Uterus (tissue), 4 donors: ENCODE data around the gene E2F7. TPM values are rescaled to one million over a fixed set of nuclear protein-coding genes. Genes with fewer than 3 reads are reported as not detected.

Experiments used
- DNase-seq, 2 donors: peaks; one replicate each; pipeline ENCODE4 v3.0.0-alpha.2; 2019 to 2020
- H3K27ac ChIP-seq, 2 donors: fragments of 200-600 bp; sonication (generic); 1 replicate in 1 of 2; 2 replicates in 1 of 2; pipeline ENCODE4 v1.5.1; 2016 to 2018
- H3K27me3 ChIP-seq, 2 donors: fragments of 200-600 bp; sonication (generic); one replicate each; pipeline ENCODE4 v1.5.1; 2018 to 2019; ENCODE audit warnings: control low read depth in 1 of 2
- H3K36me3 ChIP-seq, 2 donors: fragments of 200-600 bp; sonication (generic); one replicate each; pipeline ENCODE4 v1.5.1; 2019; ENCODE audit warnings: control low read depth in 1 of 2
- H3K4me1 ChIP-seq, 2 donors: fragments of 200-600 bp; sonication (generic); one replicate each; pipeline ENCODE4 v1.5.1; 2018 to 2019; ENCODE audit warnings: control low read depth in 1 of 2
- H3K4me3 ChIP-seq, 2 donors: fragments of 200-600 bp; sonication (generic); 1 replicate in 1 of 2; 2 replicates in 1 of 2; pipeline ENCODE4 v1.5.1; 2018 to 2019; ENCODE audit warnings: mild to moderate bottlenecking in 1 of 2
- H3K9me3 ChIP-seq, 2 donors: fragments of 200-600 bp; sonication (generic); one replicate each; pipeline ENCODE4 v1.5.1; 2019; ENCODE audit warnings: control low read depth in 1 of 2
- CTCF ChIP-seq, 4 experiments: fragments of 200-600 bp in 2 of 4; fragments of 450-650 bp in 2 of 4; sonication (generic) in 2 of 4; IDR thresholded peaks; one replicate each; pipeline ENCODE4 v1.5.1; 2016 to 2019; ENCODE audit warnings: antibody characterized with exemption in 4 of 4, mild to moderate bottlenecking in 2 of 4, moderate library complexity in 1 of 4
- POLR2A ChIP-seq, 2 donors: fragments of 450-650 bp; IDR thresholded peaks; one replicate each; pipeline ENCODE4 v1.6.1; 2016; ENCODE audit warnings: antibody characterized with exemption in 2 of 2, mild to moderate bottlenecking in 1 of 2, moderate library complexity in 1 of 2
- intact Hi-C: fragments of 100-400 bp; cut with DNase I; formaldehyde crosslinking; loops from one replicate; pipeline ENCODE4 v1.15.1; 2023; ENCODE audit warnings: low total_unique reads
- total RNA-seq, 4 donors: library from RNA; depleted of rRNA in 3 of 4; stranded (reverse); fragments of >200 nt in 3 of 4; gene quantifications; one replicate each; pipeline versions ENCODE4 v1.1.0 to v1.2.4, GENCODE V29; 2014 to 2023
- donor health status: DM: yes; HTN: yes; CAD: no.

E2F7 gene
- total RNA-seq, 4 donors from 2014 or later: 5.9 TPM; not detected in 3

GRCh38 chr12:77046468-77046867 lies 18.9 kb downstream of the E2F7 start:
- no peak overlapping the region for H3K27ac ChIP-seq
- H3K9me3 ChIP-seq: no peaks in the 10 kb centered on the region
- no peaks in the 10 kb centered on the region for H3K4me1 ChIP-seq
- TF ChIP-seq CTCF (IDR thresholded peaks at IDR 0.05) (no peak), POLR2A (IDR thresholded peaks at IDR 0.05) (no peak)
- H3K4me3 ChIP-seq: no peak overlapping the region
- H3K27me3 ChIP-seq: no peaks in the 10 kb centered on the region
- no peak for DNase-seq
- intact Hi-C loops: no loop called here
- no peaks in the 10 kb centered on the region for H3K36me3 ChIP-seq

- no peaks in the 10 kb centered on the region for H3K27me3 ChIP-seq
- no peak overlapping the region for H3K27ac ChIP-seq
- intact Hi-C loops: no loop called here
- no peak for TF ChIP-seq CTCF (IDR thresholded peaks at IDR 0.05)
- no peak for TF ChIP-seq POLR2A (IDR thresholded peaks at IDR 0.05)
- H3K9me3 ChIP-seq: no peaks in the 10 kb centered on the region
- H3K4me1 ChIP-seq: no peaks in the 10 kb centered on the region
- no peak for DNase-seq
- no peak overlapping the region for H3K4me3 ChIP-seq
- H3K36me3 ChIP-seq: no peaks in the 10 kb centered on the region
These were observed 20.2 kb downstream of the E2F7 start for GRCh38 chr12:77045183-77045582.

GRCh38 chr12:77044721-77045120 lies 20.6 kb downstream of the E2F7 start:
- no peak overlapping the region for H3K27ac ChIP-seq
- H3K9me3 ChIP-seq: no peaks in the 10 kb centered on the region
- TF ChIP-seq CTCF (IDR thresholded peaks at IDR 0.05) (no peak), POLR2A (IDR thresholded peaks at IDR 0.05) (no peak)
- intact Hi-C loops: no loop called here
- H3K4me3 ChIP-seq: no peak overlapping the region
- H3K27me3 ChIP-seq: no peaks in the 10 kb centered on the region
- H3K4me1 ChIP-seq: no peaks in the 10 kb centered on the region
- no peak for DNase-seq
- no peaks in the 10 kb centered on the region for H3K36me3 ChIP-seq

- Histone ChIP-seq H3K4me1 (no peaks in the 10 kb centered on the region), H3K4me3 (no peak overlapping the region), H3K9me3 (no peaks in the 10 kb centered on the region), H3K27me3 (no peaks in the 10 kb centered on the region), H3K36me3 (no peaks in the 10 kb centered on the region), H3K27ac (no peak overlapping the region)
- TF ChIP-seq POLR2A (IDR thresholded peaks at IDR 0.05) (no peak), CTCF (IDR thresholded peaks at IDR 0.05) (no peak)
- no peak for DNase-seq
- intact Hi-C loops: no loop called here
These were observed 22.5 kb downstream of the E2F7 start for GRCh38 chr12:77042833-77043232.

- Histone ChIP-seq H3K27me3 (no peaks in the 10 kb centered on the region), H3K4me1 (no peaks in the 10 kb centered on the region), H3K9me3 (no peaks in the 10 kb centered on the region), H3K27ac (no peak overlapping the region), H3K4me3 (no peak overlapping the region), H3K36me3 (no peaks in the 10 kb centered on the region)
- TF ChIP-seq CTCF (IDR thresholded peaks at IDR 0.05): no peak
- TF ChIP-seq POLR2A (IDR thresholded peaks at IDR 0.05): no peak
- DNase-seq: no peak
- intact Hi-C loops: no loop called here
These were observed 25.1 kb downstream of the E2F7 start for GRCh38 chr12:77040231-77040630.
